NOMO-1 treated with dmso at 0.1 percent for 144 hours (cell line): ENCODE data around the gene PNN.
"Not testable (repeated sequence)": the region's sequence is repeated elsewhere in the genome, so short reads cannot be mapped to it uniquely, and the experiment has no call there.

ENCODE experiments used
- DNase-seq: peaks from one replicate; lab custom pipeline; 2025; ENCODE audit not compliant: unreplicated experiment; lab: John Stamatoyannopoulos, UW

Gene PNN

GRCh38 chr14:39174560-39175444 is at the start of gene PNN:
TSS of gene PNN (plus strand) at chr14:39175254. CDS start at chr14:39175280, 26 bp downstream.
- peak; percentile 99 for DNase-seq

GRCh38 chr14:39137835-39138234 is 37.2 kb upstream of the PNN start:
- DNase-seq, result not testable (repeated sequence)

GRCh38 chr14:39138440-39138839 is 36.6 kb upstream of the PNN start:
- DNase-seq, result no peak

- no peak for DNase-seq
Measured at GRCh38 chr14:39140170-39140569, 34.9 kb upstream of the PNN start.

GRCh38 chr14:39141623-39142022 is 33.4 kb upstream of the PNN start:
- not testable (repeated sequence) for DNase-seq

- not testable (repeated sequence) for DNase-seq
Measured at GRCh38 chr14:39143226-39143625, 31.8 kb upstream of the PNN start.

GRCh38 chr14:39145266-39145966 is 29.6 kb upstream of the PNN start:
- DNase-seq, result no peak

GRCh38 chr14:39154594-39155189 is 20.4 kb upstream of the PNN start:
- no peak for DNase-seq

- DNase-seq, result no peak
Measured at GRCh38 chr14:39157491-39157890, 17.6 kb upstream of the PNN start.

- no peak for DNase-seq
Measured at GRCh38 chr14:39158222-39158858, 16.7 kb upstream of the PNN start.

- DNase-seq, result no peak
Measured at GRCh38 chr14:39160494-39160893, 14.6 kb upstream of the PNN start.

GRCh38 chr14:39167797-39168320 is 7.2 kb upstream of the PNN start:
- DNase-seq, result not testable (repeated sequence)

GRCh38 chr14:39168591-39168990 is 6.5 kb upstream of the PNN start:
- no peak for DNase-seq

- DNase-seq, result no peak
Measured at GRCh38 chr14:39169541-39169900, 5.5 kb upstream of the PNN start.

GRCh38 chr14:39173198-39173597 is 1.9 kb upstream of the PNN start:
- no peak for DNase-seq

GRCh38 chr14:39175445-39176262 is 600 bp downstream of the PNN start:
- DNase-seq, result peak; percentile 17

- no peak for DNase-seq
Measured at GRCh38 chr14:39176263-39177167, 1.5 kb downstream of the PNN start.

GRCh38 chr14:39177168-39177545 is 2.1 kb downstream of the PNN start:
- no peak for DNase-seq

GRCh38 chr14:39179042-39179441 is 4.0 kb downstream of the PNN start:
- no peak for DNase-seq
